AG09319 (cell line): ENCODE data around the gene UGT1A7.

Experiments used
- DNase-seq: peaks from one replicate; pipeline ENCODE4 v3.0.0-alpha.2; 2010; ENCODE audit warnings: low read depth; ENCODE audit errors: extremely low read depth
- CTCF ChIP-seq: IDR thresholded peaks from 2 replicates; pipeline ENCODE4 v1.5.1; 2011; ENCODE audit warnings: low read depth, mild to moderate bottlenecking, inconsistent platforms, low read length, moderate library complexity

UGT1A7 gene

DNA sequence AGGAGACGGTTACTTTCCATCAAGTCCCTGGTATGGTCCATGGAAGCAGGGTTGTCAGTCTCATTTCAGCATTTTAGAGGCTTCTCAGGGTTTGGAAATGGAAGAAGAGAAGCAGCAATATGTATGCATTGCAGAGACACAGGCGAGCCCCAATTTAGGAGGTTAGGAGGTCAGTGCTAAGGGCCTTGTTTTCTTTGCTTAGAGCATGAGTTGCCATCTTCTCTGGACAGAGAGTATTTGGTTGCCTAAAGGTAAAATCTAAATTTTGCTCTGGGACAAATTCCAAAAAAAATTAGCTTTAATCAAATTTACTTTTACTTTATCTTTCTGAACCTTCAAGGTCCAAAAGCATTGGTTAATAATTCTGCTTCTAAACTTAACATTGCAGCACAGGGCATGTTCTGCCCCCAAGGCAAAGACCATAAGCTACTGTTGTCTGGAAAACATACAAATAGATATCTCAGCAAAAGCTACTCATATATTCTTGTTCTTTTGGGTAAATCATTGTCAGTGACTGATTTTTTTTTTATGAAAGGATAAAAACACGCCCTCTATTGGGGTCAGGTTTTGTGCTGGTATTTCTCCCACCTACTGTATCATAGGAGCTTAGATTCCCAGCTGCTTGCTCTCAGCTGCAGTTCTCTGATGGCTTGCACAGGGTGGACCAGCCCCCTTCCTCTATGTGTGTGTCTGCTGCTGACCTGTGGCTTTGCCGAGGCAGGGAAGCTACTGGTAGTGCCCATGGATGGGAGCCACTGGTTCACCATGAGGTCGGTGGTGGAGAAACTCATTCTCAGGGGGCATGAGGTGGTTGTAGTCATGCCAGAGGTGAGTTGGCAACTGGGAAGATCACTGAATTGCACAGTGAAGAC lies 10.2 kb upstream of the UGT1A7 start, which contains the start of gene UGT1A9:
Gene UGT1A9, plus strand, starts transcription at position 609 of the 872 bp plus-strand sequence. Its CDS starts 37 bp downstream, at position 646.
- TF ChIP-seq CTCF, result no peak
- no peak for DNase-seq

GRCh38 chr2:233672886-233673285 lies 8.8 kb upstream of the UGT1A7 start:
- DNase-seq, result no peak

GRCh38 chr2:233673896-233674295 lies 7.8 kb upstream of the UGT1A7 start:
- no peak for TF ChIP-seq CTCF
- no peak for DNase-seq

More at GRCh38 chr2:233672886-233673285, 8.8 kb upstream of the UGT1A7 start:
- no peak for TF ChIP-seq CTCF

DNA sequence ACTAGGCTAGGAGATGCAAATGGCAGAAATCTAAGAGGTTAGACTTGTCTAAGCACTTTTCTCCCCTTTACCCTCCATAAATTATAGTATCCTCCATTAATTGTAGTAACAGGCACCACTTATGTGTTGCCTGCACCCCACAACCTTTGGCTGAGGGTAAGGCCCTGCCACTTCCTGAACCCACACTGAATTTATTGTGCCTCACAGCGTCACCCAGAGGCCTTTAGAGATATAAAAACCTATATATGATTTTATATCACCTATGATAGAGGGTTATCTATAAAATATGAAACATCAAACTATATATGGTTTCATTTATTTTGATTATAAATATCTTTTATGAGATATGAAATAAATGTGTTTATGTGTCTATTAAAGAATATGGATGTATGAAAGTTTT lies 7.4 kb upstream of the UGT1A7 start:
- no peak for TF ChIP-seq CTCF

GRCh38 chr2:233674995-233675394 lies 6.7 kb upstream of the UGT1A7 start:
- TF ChIP-seq CTCF, result no peak
- no peak for DNase-seq

More for the DNA sequence above, 7.4 kb upstream of the UGT1A7 start:
- DNase-seq, result no peak

- TF ChIP-seq CTCF, result no peak
- DNase-seq, result no peak
Observed at GRCh38 chr2:233676046-233676445, 5.7 kb upstream of the UGT1A7 start.

GRCh38 chr2:233679196-233679595 lies 2.5 kb upstream of the UGT1A7 start:
- no peak for TF ChIP-seq CTCF
- DNase-seq, result no peak
